ENCODE results near the gene CDC42EP4. TPM values are rescaled to one million over a fixed set of nuclear protein-coding genes. Genes with fewer than 3 reads are reported as not detected.
"Not testable (repeated sequence)": the region's sequence is repeated elsewhere in the genome, so short reads cannot be mapped to it uniquely, and the experiment has no call there.

Gene CDC42EP4
- total RNA-seq, 1 experiment from 2014 or later = 52.4 TPM

- no peaks in the 10 kb centered on the region for H3K36me3 ChIP-seq
- H3K4me3 ChIP-seq = no peak overlapping the region
- H3K27me3 ChIP-seq = no peaks in the 10 kb centered on the region
- DNase-seq = peak; percentile 65
- no peaks in the 10 kb centered on the region for H3K9me3 ChIP-seq
Measured at GRCh38 chr17:73334771-73335513, 23.1 kb upstream of the CDC42EP4 start.

GRCh38 chr17:73333445-73333844 is 21.6 kb upstream of the CDC42EP4 start:
- H3K36me3 ChIP-seq, H3K9me3 ChIP-seq, H3K27me3 ChIP-seq, H3K4me3 ChIP-seq, DNase-seq: not testable (repeated sequence)

- Histone ChIP-seq H3K36me3 (no peaks in the 10 kb centered on the region), H3K9me3 (no peaks in the 10 kb centered on the region), H3K27me3 (no peaks in the 10 kb centered on the region), H3K4me3 (no peak overlapping the region)
- DNase-seq = no peak
Measured at GRCh38 chr17:73331060-73331459, 19.3 kb upstream of the CDC42EP4 start.

GRCh38 chr17:73327676-73328075 is 15.9 kb upstream of the CDC42EP4 start:
- no peak for DNase-seq
- Histone ChIP-seq H3K4me3 (no peak overlapping the region), H3K9me3 (no peaks in the 10 kb centered on the region), H3K36me3 (no peaks in the 10 kb centered on the region), H3K27me3 (no peaks in the 10 kb centered on the region)

GRCh38 chr17:73325527-73325842 is 13.7 kb upstream of the CDC42EP4 start:
- no peak overlapping the region for H3K4me3 ChIP-seq
- no peaks in the 10 kb centered on the region for H3K9me3 ChIP-seq
- no peak for DNase-seq
- no peaks in the 10 kb centered on the region for H3K36me3 ChIP-seq
- no peaks in the 10 kb centered on the region for H3K27me3 ChIP-seq

GRCh38 chr17:73324711-73325526 is 13.1 kb upstream of the CDC42EP4 start:
- H3K36me3 ChIP-seq = no peaks in the 10 kb centered on the region
- no peak for DNase-seq
- no peaks in the 10 kb centered on the region for H3K9me3 ChIP-seq
- H3K27me3 ChIP-seq = no peaks in the 10 kb centered on the region
- H3K4me3 ChIP-seq = no peak overlapping the region

- no peak for DNase-seq
- H3K36me3 ChIP-seq = no peaks in the 10 kb centered on the region
- H3K4me3 ChIP-seq = no peak overlapping the region
- H3K9me3 ChIP-seq = no peaks in the 10 kb centered on the region
- H3K27me3 ChIP-seq = no peaks in the 10 kb centered on the region
Measured at GRCh38 chr17:73324160-73324475, 12.3 kb upstream of the CDC42EP4 start.

- no peak overlapping the region for H3K4me3 ChIP-seq
- DNase-seq = no peak
- no peaks in the 10 kb centered on the region for H3K9me3 ChIP-seq
- no peaks in the 10 kb centered on the region for H3K36me3 ChIP-seq
- no peaks in the 10 kb centered on the region for H3K27me3 ChIP-seq
Measured at GRCh38 chr17:73323409-73324159, 11.8 kb upstream of the CDC42EP4 start.

GRCh38 chr17:73320601-73321264 is 8.9 kb upstream of the CDC42EP4 start:
- H3K4me3 ChIP-seq = no peak overlapping the region
- no peaks in the 10 kb centered on the region for H3K27me3 ChIP-seq
- no peaks in the 10 kb centered on the region for H3K36me3 ChIP-seq
- DNase-seq = no peak
- no peaks in the 10 kb centered on the region for H3K9me3 ChIP-seq

GRCh38 chr17:73319766-73320165 is 8.0 kb upstream of the CDC42EP4 start:
- H3K36me3 ChIP-seq = no peaks in the 10 kb centered on the region
- H3K27me3 ChIP-seq = no peaks in the 10 kb centered on the region
- no peak for DNase-seq
- H3K4me3 ChIP-seq = no peak overlapping the region
- H3K9me3 ChIP-seq = no peaks in the 10 kb centered on the region

GRCh38 chr17:73318836-73319235 is 7.0 kb upstream of the CDC42EP4 start:
- H3K9me3 ChIP-seq = no peaks in the 10 kb centered on the region
- no peak for DNase-seq
- no peaks in the 10 kb centered on the region for H3K36me3 ChIP-seq

GRCh38 chr17:73318427-73318813 is 6.6 kb upstream of the CDC42EP4 start:
- DNase-seq = no peak
- Histone ChIP-seq H3K9me3 (no peaks in the 10 kb centered on the region), H3K36me3 (no peaks in the 10 kb centered on the region), H3K4me3 (no peak overlapping the region), H3K27me3 (no peaks in the 10 kb centered on the region)

More at GRCh38 chr17:73318836-73319235, 7.0 kb upstream of the CDC42EP4 start:
- H3K4me3 ChIP-seq = no peak overlapping the region
- H3K27me3 ChIP-seq = no peaks in the 10 kb centered on the region

- H3K27me3 ChIP-seq = no peaks in the 10 kb centered on the region
- no peak for DNase-seq
- H3K4me3 ChIP-seq = no peak overlapping the region
- no peaks in the 10 kb centered on the region for H3K9me3 ChIP-seq
- H3K36me3 ChIP-seq = no peaks in the 10 kb centered on the region
Measured at GRCh38 chr17:73317513-73318426, 6.0 kb upstream of the CDC42EP4 start.

- Histone ChIP-seq H3K36me3 (no peaks in the 10 kb centered on the region), H3K4me3 (no peak overlapping the region), H3K9me3 (no peaks in the 10 kb centered on the region), H3K27me3 (no peaks in the 10 kb centered on the region)
- DNase-seq = no peak
Measured at GRCh38 chr17:73316919-73317505, 5.2 kb upstream of the CDC42EP4 start.

GRCh38 chr17:73315471-73315870 is 3.7 kb upstream of the CDC42EP4 start:
- H3K36me3 ChIP-seq = no peaks in the 10 kb centered on the region
- H3K9me3 ChIP-seq = no peaks in the 10 kb centered on the region
- no peak for DNase-seq
- no peak overlapping the region for H3K4me3 ChIP-seq
- H3K27me3 ChIP-seq = no peaks in the 10 kb centered on the region
